GM10266 (cell line): ENCODE data around the gene ASB6.
"Not testable (repeated sequence)": the region's sequence is repeated elsewhere in the genome, so short reads cannot be mapped to it uniquely, and the experiment has no call there.

Experiments used
- DNase-seq: peaks from one replicate; pipeline ENCODE4 v3.0.0; 2012; ENCODE audit errors: extremely low spot score
- CTCF ChIP-seq: IDR thresholded peaks from 2 replicates; pipeline ENCODE4 v1.5.1; 2012; ENCODE audit warnings: mild to moderate bottlenecking, low read depth; ENCODE audit not compliant: control insufficient read depth, insufficient read depth; ENCODE audit errors: missing control alignments

The ASB6 gene

GRCh38 chr9:129637673-129638439, 4.1 kb downstream of the ASB6 start:
- TF ChIP-seq CTCF: no peak

GRCh38 chr9:129637102-129637501, 4.8 kb downstream of the ASB6 start:
- no peak for TF ChIP-seq CTCF
- no peak for DNase-seq

More at GRCh38 chr9:129637673-129638439, 4.1 kb downstream of the ASB6 start:
- DNase-seq: no peak

- DNase-seq: not testable (repeated sequence)
Measured at GRCh38 chr9:129636343-129636742, 5.6 kb downstream of the ASB6 start.

- DNase-seq: no peak
- TF ChIP-seq CTCF: no peak
Measured at GRCh38 chr9:129635099-129636065, 6.6 kb downstream of the ASB6 start.

- no peak for DNase-seq
- no peak for TF ChIP-seq CTCF
Measured at GRCh38 chr9:129633848-129634247, 8.1 kb downstream of the ASB6 start.

GRCh38 chr9:129633207-129633606, 8.7 kb downstream of the ASB6 start:
- TF ChIP-seq CTCF: no peak
- no peak for DNase-seq

- no peak for DNase-seq
- no peak for TF ChIP-seq CTCF
Measured at GRCh38 chr9:129632460-129632859, 9.5 kb downstream of the ASB6 start.
